Nephron (organoid): ENCODE results near the gene PPP1R16B.

Experiments
- H3K27ac Mint-ChIP-seq, 3 experiments: 2 replicates each; pipeline ENCODE4 v1.8.0; 2020; ENCODE audit warnings: mixed read lengths in 3 of 3, mild to moderate bottlenecking in 2 of 3, moderate library complexity in 1 of 3
- H3K27me3 Mint-ChIP-seq: 2 replicates; pipeline ENCODE4 v1.8.0; 2021; ENCODE audit warnings: low read depth, mild to moderate bottlenecking, moderate library complexity, mixed read lengths
- H3K36me3 Mint-ChIP-seq: 2 replicates; pipeline ENCODE4 v1.8.0; 2020; ENCODE audit warnings: low read depth, mixed read lengths
- H3K4me1 Mint-ChIP-seq: 2 replicates; pipeline ENCODE4 v1.8.0; 2020; ENCODE audit warnings: mixed read lengths
- H3K4me3 Mint-ChIP-seq, 3 experiments: 2 replicates each; pipeline ENCODE4 v1.8.0; 2020; ENCODE audit warnings: mild to moderate bottlenecking in 3 of 3, mixed read lengths in 3 of 3, moderate library complexity in 2 of 3
- H3K9me3 Mint-ChIP-seq: 2 replicates; pipeline ENCODE4 v1.8.0; 2020; ENCODE audit warnings: mixed read lengths
- TF ChIP-seq, protein P1 (sequence below), 3 experiments: fragments of 200-600 bp; sonication (generic); IDR thresholded peaks; one replicate each; pipeline ENCODE4 v1.5.0; 2021; ENCODE audit warnings: antibody characterized with exemption in 3 of 3; ENCODE audit not compliant: unreplicated experiment in 3 of 3

The PPP1R16B gene

DNA sequence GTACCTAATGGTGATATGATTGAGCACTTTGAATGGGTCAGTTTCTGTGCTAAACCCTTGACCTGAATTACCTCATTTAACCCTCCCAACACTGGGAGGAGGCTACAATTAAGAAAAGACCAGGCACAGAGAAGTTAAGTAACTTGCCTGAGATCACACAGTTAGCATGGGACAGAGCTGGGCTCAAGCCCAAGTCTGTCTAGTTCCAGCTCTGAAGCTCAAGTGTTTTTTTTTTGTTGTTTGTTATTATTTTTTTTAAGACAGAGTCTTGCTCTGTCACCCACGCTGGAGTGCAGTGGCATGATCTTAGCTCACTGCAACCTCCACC, 124.7 kb downstream of the PPP1R16B start:
- TF ChIP-seq, protein P1, sequence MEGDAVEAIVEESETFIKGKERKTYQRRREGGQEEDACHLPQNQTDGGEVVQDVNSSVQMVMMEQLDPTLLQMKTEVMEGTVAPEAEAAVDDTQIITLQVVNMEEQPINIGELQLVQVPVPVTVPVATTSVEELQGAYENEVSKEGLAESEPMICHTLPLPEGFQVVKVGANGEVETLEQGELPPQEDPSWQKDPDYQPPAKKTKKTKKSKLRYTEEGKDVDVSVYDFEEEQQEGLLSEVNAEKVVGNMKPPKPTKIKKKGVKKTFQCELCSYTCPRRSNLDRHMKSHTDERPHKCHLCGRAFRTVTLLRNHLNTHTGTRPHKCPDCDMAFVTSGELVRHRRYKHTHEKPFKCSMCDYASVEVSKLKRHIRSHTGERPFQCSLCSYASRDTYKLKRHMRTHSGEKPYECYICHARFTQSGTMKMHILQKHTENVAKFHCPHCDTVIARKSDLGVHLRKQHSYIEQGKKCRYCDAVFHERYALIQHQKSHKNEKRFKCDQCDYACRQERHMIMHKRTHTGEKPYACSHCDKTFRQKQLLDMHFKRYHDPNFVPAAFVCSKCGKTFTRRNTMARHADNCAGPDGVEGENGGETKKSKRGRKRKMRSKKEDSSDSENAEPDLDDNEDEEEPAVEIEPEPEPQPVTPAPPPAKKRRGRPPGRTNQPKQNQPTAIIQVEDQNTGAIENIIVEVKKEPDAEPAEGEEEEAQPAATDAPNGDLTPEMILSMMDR (IDR thresholded peaks at IDR 0.05; ENCODE audit: unreplicated experiment in 3 of 3), result no peak
- Mint-ChIP-seq H3K4me1 (peaks cover 22% of the 10 kb centered on the region), H3K27me3 (peaks cover 4% of the 10 kb centered on the region), H3K27ac (no peak overlapping the region), H3K9me3 (no peaks in the 10 kb centered on the region), H3K36me3 (no peaks in the 10 kb centered on the region), H3K4me3 (peak overlapping the region in 2 of 3 experiments; percentile 36 to 57)

GRCh38 chr20:38931984-38932383, 126.5 kb downstream of the PPP1R16B start:
- no peak overlapping the region for H3K27ac Mint-ChIP-seq
- no peaks in the 10 kb centered on the region for H3K9me3 Mint-ChIP-seq
- H3K4me1 Mint-ChIP-seq, result peaks cover 21% of the 10 kb centered on the region
- no peak overlapping the region for H3K4me3 Mint-ChIP-seq
- no peaks in the 10 kb centered on the region for H3K36me3 Mint-ChIP-seq
- H3K27me3 Mint-ChIP-seq, result peaks cover 4% of the 10 kb centered on the region
- TF ChIP-seq, protein P1 (IDR thresholded peaks at IDR 0.05; ENCODE audit: unreplicated experiment in 3 of 3), result no peak

GRCh38 chr20:38932457-38933120, 127.1 kb downstream of the PPP1R16B start:
- TF ChIP-seq, protein P1 (IDR thresholded peaks at IDR 0.05; ENCODE audit: unreplicated experiment in 3 of 3), result no peak
- Mint-ChIP-seq H3K36me3 (no peaks in the 10 kb centered on the region), H3K27ac (no peak overlapping the region), H3K4me3 (no peak overlapping the region), H3K4me1 (peaks cover 18% of the 10 kb centered on the region), H3K27me3 (peaks cover 4% of the 10 kb centered on the region), H3K9me3 (no peaks in the 10 kb centered on the region)

DNA sequence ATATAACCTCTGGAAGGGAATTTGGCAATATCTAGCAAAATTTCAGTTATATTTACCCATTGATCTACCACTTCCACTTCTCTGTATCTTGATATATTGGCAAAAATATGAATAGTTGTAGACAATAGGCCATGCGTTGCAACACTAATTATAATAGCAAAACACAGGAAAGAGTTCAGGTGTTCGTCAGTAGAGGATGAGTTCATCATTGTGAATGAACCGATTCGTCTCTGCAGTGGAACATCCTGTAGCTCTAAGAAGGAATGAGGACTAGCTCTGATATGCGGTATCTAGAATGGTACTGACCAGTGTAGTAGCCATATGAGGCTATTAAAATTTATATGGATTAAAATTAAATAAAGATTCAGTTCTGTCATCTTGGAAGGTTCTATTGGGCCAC, 129.0 kb downstream of the PPP1R16B start:
- Mint-ChIP-seq H3K9me3 (no peaks in the 10 kb centered on the region), H3K4me1 (peaks cover 4% of the 10 kb centered on the region), H3K27me3 (no peaks in the 10 kb centered on the region), H3K4me3 (no peak overlapping the region), H3K36me3 (peaks cover 5% of the 10 kb centered on the region), H3K27ac (no peak overlapping the region)
- TF ChIP-seq, protein P1 (IDR thresholded peaks at IDR 0.05; ENCODE audit: unreplicated experiment in 3 of 3), result no peak

- H3K27ac Mint-ChIP-seq, result no peak overlapping the region
- H3K4me3 Mint-ChIP-seq, result no peak overlapping the region
- H3K36me3 Mint-ChIP-seq, result peaks cover 10% of the 10 kb centered on the region
- H3K27me3 Mint-ChIP-seq, result no peaks in the 10 kb centered on the region
- H3K4me1 Mint-ChIP-seq, result no peaks in the 10 kb centered on the region
- H3K9me3 Mint-ChIP-seq, result no peaks in the 10 kb centered on the region
- TF ChIP-seq, protein P1 (IDR thresholded peaks at IDR 0.05; ENCODE audit: unreplicated experiment in 3 of 3), result no peak
Measured at GRCh38 chr20:38935285-38935684, 129.8 kb downstream of the PPP1R16B start.

GRCh38 chr20:38935967-38936407, 130.5 kb downstream of the PPP1R16B start:
- Mint-ChIP-seq H3K36me3 (peaks cover 10% of the 10 kb centered on the region), H3K4me1 (no peaks in the 10 kb centered on the region), H3K27me3 (no peaks in the 10 kb centered on the region), H3K4me3 (no peak overlapping the region), H3K9me3 (no peaks in the 10 kb centered on the region), H3K27ac (no peak overlapping the region)
- TF ChIP-seq, protein P1 (IDR thresholded peaks at IDR 0.05; ENCODE audit: unreplicated experiment in 3 of 3), result no peak
